ENCODE data around the gene NRROS.

NRROS gene

GRCh38 chr3:196651819-196652218, 12.3 kb downstream of the NRROS start:
- no peak for DNase-seq

DNA sequence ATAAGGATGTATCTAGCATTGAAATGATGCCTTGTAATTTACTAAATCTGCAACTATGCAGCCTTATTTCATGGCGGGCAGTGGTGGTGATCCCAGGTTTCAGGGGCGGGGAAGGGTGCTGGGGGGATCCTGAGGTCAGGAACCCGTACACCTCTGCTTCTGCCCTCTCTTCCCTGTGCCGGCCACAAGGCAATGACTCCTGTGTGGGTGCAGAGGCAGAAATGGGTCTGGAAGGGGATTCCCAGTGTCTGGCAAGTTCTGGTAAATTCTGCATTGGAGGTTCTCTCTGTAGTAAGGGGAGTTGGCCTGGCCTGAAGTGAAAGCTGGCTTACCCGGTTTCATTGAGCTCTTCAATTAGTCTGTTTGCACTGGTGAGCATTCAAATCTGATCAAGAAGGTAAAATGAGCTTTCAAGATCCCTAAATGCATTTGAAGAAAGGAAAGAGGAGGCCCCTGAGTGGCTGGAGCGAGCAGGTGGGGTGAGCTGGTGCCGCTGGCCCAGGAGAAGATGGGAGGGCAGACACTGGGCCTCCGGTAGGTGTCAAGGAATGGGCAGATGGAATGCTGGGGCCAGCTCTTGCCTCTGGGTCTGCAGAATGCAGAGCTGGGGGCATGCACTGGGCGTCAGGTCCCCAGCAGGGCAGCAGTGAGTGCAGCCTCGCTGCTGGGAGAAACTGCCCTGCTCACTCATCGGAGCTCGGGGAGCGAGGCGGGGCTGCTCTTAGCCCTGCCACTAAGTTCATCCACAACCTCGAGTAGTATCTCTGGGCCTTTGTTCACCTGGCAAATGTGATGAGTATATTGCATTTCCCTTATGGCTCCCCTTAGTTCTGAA, 13.7 kb downstream of the NRROS start:
- no peak for DNase-seq

DNA sequence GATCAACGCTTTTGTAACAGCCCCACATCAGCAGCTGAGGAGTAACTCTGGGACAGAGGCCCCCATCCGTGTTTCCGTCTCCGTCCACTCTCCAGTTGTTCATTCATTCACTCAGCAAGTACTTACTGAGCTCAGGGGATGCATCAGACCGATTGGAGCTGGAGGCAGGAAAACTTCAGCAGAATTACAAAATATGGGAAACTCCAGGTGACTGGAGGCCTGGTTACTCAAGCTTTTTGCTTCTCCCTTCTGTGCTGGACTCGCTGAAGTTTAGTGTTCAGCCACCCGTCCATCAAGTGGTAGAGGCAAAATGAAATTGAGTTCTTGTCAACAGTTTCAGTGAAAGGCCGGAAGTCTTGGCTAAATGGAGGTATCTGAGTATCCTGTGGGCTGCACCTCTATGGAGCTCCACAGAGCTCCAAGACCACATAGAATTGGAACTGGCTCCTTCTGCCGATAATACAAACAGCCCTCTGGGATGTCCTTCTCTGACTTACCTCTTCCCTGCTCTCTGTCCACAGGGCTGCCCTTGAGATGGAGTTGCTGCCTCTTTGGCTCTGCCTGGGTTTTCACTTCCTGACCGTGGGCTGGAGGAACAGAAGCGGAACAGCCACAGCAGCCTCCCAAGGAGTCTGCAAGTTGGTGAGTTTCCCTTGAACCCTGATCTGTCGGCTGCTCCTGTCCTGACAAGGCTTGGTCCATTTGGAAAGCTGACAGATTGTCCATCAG, 14.7 kb downstream of the NRROS start:
- DNase-seq = no peak

- DNase-seq = peak; percentile 15
Observed at GRCh38 chr3:196654735-196655090, 15.2 kb downstream of the NRROS start.

GRCh38 chr3:196655496-196655895, 16.0 kb downstream of the NRROS start:
- no peak for DNase-seq

GRCh38 chr3:196656213-196656612, 16.7 kb downstream of the NRROS start:
- DNase-seq = no peak

GRCh38 chr3:196659901-196660351, 20.4 kb downstream of the NRROS start:
- DNase-seq = no peak

DNA sequence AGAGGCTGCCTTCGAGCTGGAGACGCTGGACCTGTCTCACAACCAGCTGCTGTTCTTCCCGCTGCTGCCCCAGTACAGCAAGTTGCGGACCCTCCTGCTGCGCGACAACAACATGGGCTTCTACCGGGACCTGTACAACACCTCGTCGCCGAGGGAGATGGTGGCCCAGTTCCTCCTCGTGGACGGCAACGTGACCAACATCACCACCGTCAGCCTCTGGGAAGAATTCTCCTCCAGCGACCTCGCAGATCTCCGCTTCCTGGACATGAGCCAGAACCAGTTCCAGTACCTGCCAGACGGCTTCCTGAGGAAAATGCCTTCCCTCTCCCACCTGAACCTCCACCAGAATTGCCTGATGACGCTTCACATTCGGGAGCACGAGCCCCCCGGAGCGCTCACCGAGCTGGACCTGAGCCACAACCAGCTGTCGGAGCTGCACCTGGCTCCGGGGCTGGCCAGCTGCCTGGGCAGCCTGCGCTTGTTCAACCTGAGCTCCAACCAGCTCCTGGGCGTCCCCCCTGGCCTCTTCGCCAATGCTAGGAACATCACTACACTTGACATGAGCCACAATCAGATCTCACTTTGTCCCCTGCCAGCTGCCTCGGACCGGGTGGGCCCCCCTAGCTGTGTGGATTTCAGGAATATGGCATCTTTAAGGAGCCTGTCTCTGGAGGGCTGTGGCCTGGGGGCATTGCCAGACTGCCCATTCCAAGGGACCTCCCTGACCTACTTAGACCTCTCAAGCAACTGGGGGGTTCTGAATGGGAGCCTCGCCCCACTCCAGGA, 21.1 kb downstream of the NRROS start:
- no peak for DNase-seq

DNA sequence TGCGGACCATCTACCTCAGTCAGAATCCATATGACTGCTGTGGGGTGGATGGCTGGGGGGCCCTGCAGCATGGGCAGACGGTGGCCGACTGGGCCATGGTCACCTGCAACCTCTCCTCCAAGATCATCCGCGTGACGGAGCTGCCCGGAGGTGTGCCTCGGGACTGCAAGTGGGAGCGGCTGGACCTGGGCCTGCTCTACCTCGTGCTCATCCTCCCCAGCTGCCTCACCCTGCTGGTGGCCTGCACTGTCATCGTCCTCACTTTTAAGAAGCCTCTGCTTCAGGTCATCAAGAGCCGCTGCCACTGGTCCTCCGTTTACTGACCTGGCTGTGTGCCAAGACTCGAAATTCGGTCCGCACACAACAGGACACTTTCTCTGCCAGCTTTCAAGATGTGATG, 21.9 kb downstream of the NRROS start:
- DNase-seq = no peak

- no peak for DNase-seq
Observed at GRCh38 chr3:196662033-196662432, 22.5 kb downstream of the NRROS start.

DNA sequence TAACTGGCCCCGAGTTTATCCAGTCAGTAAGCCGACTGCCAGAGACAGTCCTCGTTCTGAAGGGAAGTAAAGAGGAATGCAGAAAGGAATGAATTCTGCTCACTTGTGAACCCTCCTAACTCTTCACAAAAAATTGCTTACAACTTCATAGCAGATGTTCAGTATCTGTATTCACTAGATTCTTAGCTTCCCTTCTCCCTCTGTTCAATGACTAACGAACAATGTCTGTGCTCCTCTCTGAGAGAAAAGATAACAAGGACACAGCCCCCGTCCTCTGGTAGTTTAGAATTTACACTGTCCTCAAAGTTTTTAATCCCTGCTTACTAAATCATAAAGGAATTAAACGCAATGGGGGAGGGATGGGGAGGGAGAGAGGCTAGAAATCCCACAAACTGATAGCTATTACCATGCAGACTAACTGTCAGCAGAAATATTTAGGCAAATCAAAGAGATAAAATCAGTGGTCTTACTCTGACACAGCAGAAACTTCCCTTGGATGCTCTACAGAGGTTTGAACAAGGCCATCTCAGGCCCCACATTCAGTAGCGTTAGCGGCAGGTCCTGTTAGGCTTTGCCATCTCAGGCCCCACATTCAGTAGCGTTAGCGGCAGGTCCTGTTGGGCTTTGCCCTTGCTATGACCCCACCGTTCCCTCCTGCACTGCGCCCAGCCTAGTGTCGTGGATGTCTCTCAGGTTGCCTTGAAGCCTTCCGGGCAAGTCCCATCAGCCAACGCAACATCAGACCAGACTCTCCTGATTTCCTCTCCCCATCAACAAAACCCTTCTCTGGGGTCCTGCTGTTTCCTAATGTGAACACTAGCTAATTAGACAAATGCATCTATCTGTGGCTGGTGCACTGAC, 23.4 kb downstream of the NRROS start:
- DNase-seq = no peak

DNA sequence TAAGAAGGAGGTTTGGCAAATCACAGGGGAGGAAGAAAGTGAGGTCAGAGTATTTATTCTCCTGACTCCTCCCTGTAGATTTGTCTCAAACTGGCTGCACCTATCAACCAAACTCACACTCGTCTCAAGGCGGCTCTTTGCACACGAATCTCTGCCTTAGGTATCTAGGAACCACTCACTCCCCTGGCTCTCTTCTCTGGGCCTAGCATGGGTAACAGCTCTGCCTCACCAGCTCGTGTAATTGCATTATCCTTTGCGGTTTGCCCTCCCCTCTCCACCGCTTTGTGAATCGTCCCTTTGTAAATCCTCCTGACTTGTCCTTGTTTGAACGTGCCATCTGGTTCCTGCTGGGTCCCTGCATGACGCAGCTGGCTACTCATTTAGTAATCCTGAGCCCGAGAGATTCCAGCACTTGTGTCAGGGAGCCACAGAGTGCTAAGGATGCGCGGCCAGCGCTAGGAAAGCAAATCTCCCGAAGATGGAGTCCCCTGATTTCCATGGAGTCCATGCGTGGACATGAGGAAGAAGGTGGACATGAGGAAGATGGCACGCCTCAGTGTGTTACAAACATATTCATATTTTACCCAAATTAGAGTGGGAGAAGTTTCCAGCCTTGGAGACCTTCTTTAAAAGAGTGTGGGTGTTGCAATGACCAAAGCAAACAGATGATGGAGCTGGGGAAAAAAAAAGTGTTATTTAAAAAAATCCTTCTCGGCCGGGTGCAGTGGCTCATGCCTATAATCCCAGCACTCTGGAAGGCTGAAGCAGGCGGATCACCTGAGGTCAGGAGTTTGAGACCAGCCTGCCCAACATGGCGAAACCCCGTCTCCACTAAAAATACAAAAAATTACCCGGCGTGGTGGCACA, 26.7 kb downstream of the NRROS start:
- no peak for DNase-seq

DNA sequence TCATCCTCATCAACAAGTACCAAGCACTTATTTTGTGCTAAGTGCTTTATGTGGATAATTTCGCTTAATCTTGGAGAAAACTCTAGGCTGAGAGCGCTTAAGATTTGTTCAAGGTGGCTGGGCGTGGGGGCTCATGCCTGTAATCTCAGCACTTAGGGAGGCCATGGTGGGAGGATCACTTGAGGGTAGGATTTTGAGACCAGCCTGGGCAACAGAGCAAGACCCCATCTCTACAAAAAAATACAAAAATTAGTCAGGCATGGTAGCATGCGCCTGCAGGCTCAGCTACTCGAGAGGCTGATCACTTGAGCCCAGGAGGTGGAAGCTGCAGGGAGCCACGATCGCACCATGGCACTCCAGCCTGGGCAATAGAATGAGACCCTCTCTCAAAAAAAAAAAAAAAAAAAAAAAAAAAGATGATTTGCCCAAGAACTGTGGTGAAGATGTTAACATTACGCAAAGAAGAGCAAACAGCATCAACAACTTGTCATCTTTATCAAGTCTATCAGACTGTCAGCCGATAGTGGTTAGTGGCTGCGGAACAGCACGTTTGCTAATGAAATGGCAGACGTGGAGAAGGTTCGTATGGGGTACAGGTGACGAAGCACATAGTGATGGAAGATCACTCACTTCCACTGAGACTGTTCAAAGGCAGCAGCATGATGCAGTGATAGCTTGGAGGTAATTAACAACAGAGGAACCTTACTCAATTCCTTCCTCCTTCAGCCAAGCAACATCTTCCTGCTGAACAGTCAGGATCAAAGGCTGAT, 27.7 kb downstream of the NRROS start:
- no peak for DNase-seq

- DNase-seq = no peak
Observed at GRCh38 chr3:196670339-196670738, 30.8 kb downstream of the NRROS start.

- no peak for DNase-seq
Observed at GRCh38 chr3:196673632-196674031, 34.1 kb downstream of the NRROS start.

DNA sequence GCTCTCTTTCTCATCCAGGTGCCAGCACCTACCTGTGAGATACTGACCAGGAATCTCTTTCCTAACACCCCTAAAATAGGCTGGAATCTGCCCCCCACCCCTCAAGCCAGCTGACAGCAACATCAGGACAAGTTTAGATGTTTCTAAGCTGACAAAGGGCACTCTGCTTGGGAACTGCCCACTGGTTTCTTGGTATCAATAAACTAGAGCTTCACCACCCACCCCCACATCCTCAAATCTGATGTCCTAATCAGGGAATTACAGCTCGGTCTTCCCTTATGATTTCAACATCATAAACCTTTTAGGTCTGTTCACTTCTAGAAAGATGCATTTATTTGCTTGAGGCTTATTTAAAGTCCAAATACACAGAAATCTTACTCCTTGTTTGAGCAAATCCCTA, 37.9 kb downstream of the NRROS start:
- no peak for DNase-seq

- DNase-seq = no peak
Observed at GRCh38 chr3:196677931-196678330, 38.4 kb downstream of the NRROS start.

GRCh38 chr3:196684548-196685407, 45.3 kb downstream of the NRROS start:
- DNase-seq = peak; percentile 13

GRCh38 chr3:196686436-196686835, 46.9 kb downstream of the NRROS start:
- no peak for DNase-seq

DNA sequence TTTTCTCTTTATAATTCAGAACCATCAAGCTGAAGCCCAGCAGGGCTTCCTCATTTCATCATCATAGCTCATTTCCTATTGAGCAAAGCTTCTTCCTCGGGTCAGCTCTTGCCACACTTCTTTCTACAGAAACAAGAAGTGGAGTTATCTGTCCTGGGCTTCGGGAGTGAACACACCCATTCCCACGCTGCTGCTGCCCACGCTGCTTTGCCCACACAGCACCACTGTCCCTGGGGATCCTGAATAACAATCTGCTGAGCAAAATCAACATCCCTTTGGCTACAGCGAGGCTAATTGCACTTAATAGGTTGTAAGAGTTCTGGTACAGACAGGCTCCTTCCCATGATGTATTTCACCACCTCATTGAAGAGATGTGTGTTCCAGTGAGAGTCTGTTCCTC, 48.9 kb downstream of the NRROS start:
- peak; percentile 78 for DNase-seq

Data from NCI-H226 (cell line).